Neural cell (in vitro differentiated cells): ENCODE results near the gene LIMCH1.

Experiments used
- EZH2 ChIP-seq: fragments of 200-600, 300-800 bp; shearing (Covaris generic), sonication (generic); IDR thresholded peaks from 2 replicates; pipeline ENCODE4 v1.6.1; 2014; ENCODE audit warnings: antibody characterized with exemption, low read length, borderline replicate concordance, mild to moderate bottlenecking; ENCODE audit not compliant: insufficient read depth, poor library complexity, severe bottlenecking
- RAD21 ChIP-seq: fragments of 450-650 bp; conservative IDR thresholded peaks from 2 replicates; pipeline ENCODE4 v1.6.1; 2014; ENCODE audit warnings: antibody characterized with exemption, mild to moderate bottlenecking, moderate library complexity

DNA sequence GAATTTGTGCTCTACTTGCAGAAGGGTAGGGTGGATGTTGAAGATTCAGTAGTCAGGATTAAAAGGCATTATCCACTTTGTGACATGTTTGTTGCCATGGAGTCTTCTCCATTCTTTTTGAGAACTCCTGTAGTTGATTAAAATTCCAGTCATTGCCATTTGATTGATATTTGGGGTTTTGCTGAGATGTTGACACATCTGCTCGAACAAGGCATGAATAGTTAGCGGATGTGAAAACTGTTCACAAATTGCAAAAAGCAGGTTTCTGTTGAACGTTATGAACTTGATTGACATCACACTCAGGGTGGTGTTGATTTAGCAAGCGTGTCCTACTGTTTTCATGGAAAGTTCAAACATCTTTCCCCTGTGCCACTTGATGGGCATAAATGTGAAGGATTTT is 16.9 kb downstream of the LIMCH1 start:
- TF ChIP-seq RAD21 = no peak
- no peak for TF ChIP-seq EZH2
